ENCODE results near the gene COL10A1. TPM values are rescaled to one million over a fixed set of nuclear protein-coding genes. Genes with fewer than 3 reads are reported as not detected.

The COL10A1 gene
- total RNA-seq, 2 donors from 2014 or later = not detected

GRCh38 chr6:116152620-116153019 is 26.7 kb upstream of the COL10A1 start:
- Mint-ChIP-seq H3K36me3 (ENCODE audit: insufficient read depth in 2 of 2) (no peaks in the 10 kb centered on the region), H3K4me1 (ENCODE audit: low read depth) (no peaks in the 10 kb centered on the region), H3K27me3 (ENCODE audit: low read depth) (no peaks in the 10 kb centered on the region), H3K27ac (no peak overlapping the region), H3K4me3 (no peak overlapping the region), H3K9me3 (no peaks in the 10 kb centered on the region)
- ATAC-seq (replicated peaks in 1 of 2) = no peak
- no peak for DNase-seq

DNA sequence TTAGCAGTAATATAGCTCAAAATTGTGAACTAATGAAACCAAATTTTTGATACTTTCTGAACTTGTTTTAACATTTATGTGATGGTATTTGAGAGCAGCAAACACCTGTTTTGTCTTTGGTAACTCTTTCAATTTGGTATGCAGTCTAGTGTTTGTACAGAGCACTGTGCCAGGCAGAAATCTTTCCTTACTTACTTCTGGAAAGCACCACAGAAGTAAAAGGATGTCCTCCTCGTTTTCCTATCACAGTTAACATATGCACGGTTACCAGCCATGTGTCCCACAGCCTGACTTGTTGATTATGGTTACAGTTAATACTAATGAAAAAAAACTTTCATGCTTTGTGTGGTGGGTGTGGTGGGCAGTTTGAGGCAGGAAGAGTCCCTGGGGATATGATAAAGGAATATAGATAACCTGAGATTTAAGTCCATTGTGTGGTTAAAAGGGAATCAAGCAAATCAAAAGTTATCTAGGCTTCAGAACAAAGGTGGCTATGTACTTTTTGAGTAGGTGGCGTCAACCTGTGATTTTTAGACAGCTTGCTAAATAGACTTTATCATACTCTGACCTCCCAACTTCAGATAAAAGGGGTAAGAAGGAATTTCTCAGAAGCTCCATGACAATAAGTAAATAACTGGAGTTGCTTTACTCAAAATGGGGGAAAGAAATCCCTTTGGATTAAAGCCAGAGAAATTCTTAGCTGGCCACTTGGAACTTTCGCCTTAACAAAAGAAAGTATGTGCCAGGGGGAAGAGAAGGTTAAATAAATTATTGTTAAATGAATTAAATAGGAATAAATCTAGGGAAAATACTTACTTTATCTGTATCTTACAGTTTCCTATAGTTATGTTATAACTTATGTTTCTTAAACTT is 20.1 kb upstream of the COL10A1 start:
- no peak for ATAC-seq (replicated peaks in 1 of 2)
- H3K36me3 Mint-ChIP-seq (ENCODE audit: insufficient read depth in 2 of 2) = no peaks in the 10 kb centered on the region
- H3K27ac Mint-ChIP-seq = no peak overlapping the region
- no peaks in the 10 kb centered on the region for H3K9me3 Mint-ChIP-seq
- no peak overlapping the region for H3K4me3 Mint-ChIP-seq
- no peak for DNase-seq
- no peaks in the 10 kb centered on the region for H3K27me3 Mint-ChIP-seq (ENCODE audit: low read depth)
- no peaks in the 10 kb centered on the region for H3K4me1 Mint-ChIP-seq (ENCODE audit: low read depth)

GRCh38 chr6:116144605-116145004 is 18.7 kb upstream of the COL10A1 start:
- Mint-ChIP-seq H3K4me1 (ENCODE audit: low read depth) (no peaks in the 10 kb centered on the region), H3K27me3 (ENCODE audit: low read depth) (no peaks in the 10 kb centered on the region), H3K27ac (no peak overlapping the region), H3K9me3 (no peaks in the 10 kb centered on the region), H3K36me3 (ENCODE audit: insufficient read depth in 2 of 2) (no peaks in the 10 kb centered on the region), H3K4me3 (no peak overlapping the region)
- no peak for DNase-seq
- no peak for ATAC-seq (replicated peaks in 1 of 2)

- Mint-ChIP-seq H3K36me3 (ENCODE audit: insufficient read depth in 2 of 2) (peaks cover 0 to 3% of the 10 kb centered on the region in 2 donors), H3K4me1 (ENCODE audit: low read depth) (peaks cover 11% of the 10 kb centered on the region), H3K4me3 (no peak overlapping the region), H3K27me3 (ENCODE audit: low read depth) (no peaks in the 10 kb centered on the region), H3K9me3 (no peaks in the 10 kb centered on the region), H3K27ac (no peak overlapping the region)
- ATAC-seq (replicated peaks in 1 of 2) = no peak
- no peak for DNase-seq
Measured at GRCh38 chr6:116139917-116140316, 14.0 kb upstream of the COL10A1 start.

GRCh38 chr6:116136933-116137340 is 11.0 kb upstream of the COL10A1 start:
- H3K4me3 Mint-ChIP-seq = peak overlapping the region in 1 of 2 donors; percentile 74
- peak; percentile 80 to 90 for ATAC-seq (replicated peaks in 1 of 2)
- peak; percentile 24 to 40 for DNase-seq
- H3K27ac Mint-ChIP-seq = peak overlapping the region; percentile 65
- peaks cover 11% of the 10 kb centered on the region for H3K4me1 Mint-ChIP-seq (ENCODE audit: low read depth)
- H3K27me3 Mint-ChIP-seq (ENCODE audit: low read depth) = no peaks in the 10 kb centered on the region
- H3K9me3 Mint-ChIP-seq = no peaks in the 10 kb centered on the region
- peaks cover 0 to 3% of the 10 kb centered on the region in 2 donors for H3K36me3 Mint-ChIP-seq (ENCODE audit: insufficient read depth in 2 of 2)

GRCh38 chr6:116136373-116136772 is 10.4 kb upstream of the COL10A1 start:
- H3K4me1 Mint-ChIP-seq (ENCODE audit: low read depth) = peaks cover 11% of the 10 kb centered on the region
- peak in 1 of 2 donors; percentile 19 for ATAC-seq (replicated peaks in 1 of 2)
- peak overlapping the region in 1 of 2 donors; percentile 74 for H3K4me3 Mint-ChIP-seq
- no peak for DNase-seq
- H3K27me3 Mint-ChIP-seq (ENCODE audit: low read depth) = no peaks in the 10 kb centered on the region
- no peaks in the 10 kb centered on the region for H3K9me3 Mint-ChIP-seq
- no peak overlapping the region for H3K27ac Mint-ChIP-seq
- peaks cover 0 to 3% of the 10 kb centered on the region in 2 donors for H3K36me3 Mint-ChIP-seq (ENCODE audit: insufficient read depth in 2 of 2)

GRCh38 chr6:116133453-116133852 is 7.5 kb upstream of the COL10A1 start:
- Mint-ChIP-seq H3K36me3 (ENCODE audit: insufficient read depth in 2 of 2) (peaks cover 0 to 3% of the 10 kb centered on the region in 2 donors), H3K9me3 (no peaks in the 10 kb centered on the region), H3K27ac (no peak overlapping the region), H3K4me3 (no peak overlapping the region), H3K27me3 (ENCODE audit: low read depth) (no peaks in the 10 kb centered on the region), H3K4me1 (ENCODE audit: low read depth) (peaks cover 11% of the 10 kb centered on the region)
- ATAC-seq (replicated peaks in 1 of 2) = no peak
- DNase-seq = no peak

DNA sequence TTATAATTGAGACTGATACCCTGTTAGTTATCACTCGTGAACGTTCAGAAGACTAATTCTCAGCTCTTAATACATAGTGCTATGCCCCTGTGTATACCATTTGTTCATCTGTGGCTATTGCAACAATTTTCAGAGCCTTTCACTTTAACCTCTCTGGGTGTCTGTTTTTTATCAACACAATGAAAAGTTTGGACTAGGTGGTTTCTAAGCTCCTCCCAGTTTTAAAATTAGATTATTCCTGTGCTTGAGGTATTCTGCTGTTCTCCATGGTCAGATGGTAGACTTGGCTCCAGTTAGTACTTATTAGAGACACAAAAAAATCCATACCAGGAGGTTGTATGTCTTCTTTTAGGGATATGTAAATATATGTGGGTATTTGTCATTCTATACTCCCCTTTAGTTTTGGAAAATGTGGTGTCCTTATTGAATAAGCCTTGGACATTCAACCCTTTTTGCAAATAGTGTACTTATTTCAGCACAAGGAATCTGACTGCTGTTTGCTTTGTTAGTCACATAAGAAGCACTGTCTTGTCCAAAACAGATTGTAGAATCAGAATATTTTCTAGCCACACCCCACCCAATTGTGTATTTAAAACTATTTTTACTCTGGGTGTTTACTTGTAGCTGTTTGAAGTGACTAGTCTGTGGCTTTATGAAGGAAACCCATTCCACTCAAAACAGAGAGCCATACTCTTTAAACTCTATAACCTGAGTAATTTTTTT is 2.0 kb upstream of the COL10A1 start:
- no peak for ATAC-seq (replicated peaks in 1 of 2)
- Mint-ChIP-seq H3K9me3 (no peaks in the 10 kb centered on the region), H3K36me3 (ENCODE audit: insufficient read depth in 2 of 2) (peaks cover 0 to 1% of the 10 kb centered on the region in 2 donors), H3K27me3 (ENCODE audit: low read depth) (no peaks in the 10 kb centered on the region), H3K4me1 (ENCODE audit: low read depth) (no peaks in the 10 kb centered on the region), H3K4me3 (no peak overlapping the region), H3K27ac (no peak overlapping the region)
- no peak for DNase-seq

DNA sequence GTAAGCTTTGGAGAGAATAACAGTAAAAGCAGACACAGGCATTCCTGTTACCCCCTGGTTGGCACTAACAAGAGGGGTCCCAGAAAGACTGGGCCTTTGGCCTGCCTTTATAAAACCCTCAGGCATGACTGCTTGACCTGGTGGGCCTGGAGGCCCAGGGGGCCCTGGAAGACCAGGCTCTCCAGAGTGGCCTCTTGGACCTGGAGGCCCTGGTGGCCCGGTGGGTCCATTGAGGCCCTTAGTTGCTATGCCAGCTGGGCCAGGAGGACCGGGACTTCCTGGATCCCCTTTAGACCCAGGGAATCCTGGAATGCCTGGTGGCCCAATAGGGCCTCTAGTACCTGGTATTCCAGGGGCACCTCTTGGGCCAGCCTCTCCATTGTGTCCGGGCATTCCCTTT is 5.5 kb downstream of the COL10A1 start:
- Mint-ChIP-seq H3K4me1 (ENCODE audit: low read depth) (no peaks in the 10 kb centered on the region), H3K9me3 (no peaks in the 10 kb centered on the region), H3K27me3 (ENCODE audit: low read depth) (no peaks in the 10 kb centered on the region), H3K36me3 (ENCODE audit: insufficient read depth in 2 of 2) (peaks cover 0 to 8% of the 10 kb centered on the region in 2 donors), H3K4me3 (no peak overlapping the region), H3K27ac (no peak overlapping the region)
- no peak for ATAC-seq (replicated peaks in 1 of 2)
- DNase-seq = no peak

- Mint-ChIP-seq H3K27me3 (ENCODE audit: low read depth) (no peaks in the 10 kb centered on the region), H3K36me3 (ENCODE audit: insufficient read depth in 2 of 2) (peaks cover 0 to 8% of the 10 kb centered on the region in 2 donors), H3K27ac (no peak overlapping the region), H3K4me1 (ENCODE audit: low read depth) (no peaks in the 10 kb centered on the region), H3K4me3 (no peak overlapping the region), H3K9me3 (no peaks in the 10 kb centered on the region)
- ATAC-seq (replicated peaks in 1 of 2) (peak; percentile 71 to 80), DNase-seq (no peak)
Measured at GRCh38 chr6:116118608-116119007, 7.3 kb downstream of the COL10A1 start.

DNA sequence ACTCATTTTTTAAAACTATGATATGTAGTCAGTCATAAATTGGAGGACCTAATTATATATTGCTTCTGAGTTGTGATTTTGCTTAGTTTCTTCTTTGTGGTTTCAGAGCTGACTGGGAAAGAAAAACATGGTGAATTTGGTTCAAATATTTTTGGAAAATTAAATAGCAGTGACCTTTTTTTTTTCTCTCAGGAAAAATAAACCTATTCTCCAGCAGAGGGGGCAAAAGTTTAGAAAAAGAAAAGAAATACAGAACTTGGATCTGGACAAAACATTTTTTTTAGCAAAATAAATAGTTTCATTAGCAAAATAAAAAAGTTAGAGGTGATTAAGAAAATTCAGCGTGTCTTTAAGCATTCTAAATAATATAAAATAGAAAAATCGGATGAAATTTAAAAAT is 10.2 kb downstream of the COL10A1 start:
- H3K27ac Mint-ChIP-seq = no peak overlapping the region
- no peak overlapping the region for H3K4me3 Mint-ChIP-seq
- H3K27me3 Mint-ChIP-seq (ENCODE audit: low read depth) = no peaks in the 10 kb centered on the region
- peaks cover 3 to 10% of the 10 kb centered on the region in 2 donors for H3K36me3 Mint-ChIP-seq (ENCODE audit: insufficient read depth in 2 of 2)
- ATAC-seq (replicated peaks in 1 of 2) = no peak
- no peaks in the 10 kb centered on the region for H3K4me1 Mint-ChIP-seq (ENCODE audit: low read depth)
- H3K9me3 Mint-ChIP-seq = no peaks in the 10 kb centered on the region
- DNase-seq = no peak

GRCh38 chr6:116113386-116113785 is 12.5 kb downstream of the COL10A1 start:
- Mint-ChIP-seq H3K27ac (no peak overlapping the region), H3K4me1 (ENCODE audit: low read depth) (peaks cover 9% of the 10 kb centered on the region), H3K36me3 (ENCODE audit: insufficient read depth in 2 of 2) (peaks cover 8 to 14% of the 10 kb centered on the region in 2 donors), H3K4me3 (no peak overlapping the region), H3K9me3 (no peaks in the 10 kb centered on the region), H3K27me3 (ENCODE audit: low read depth) (no peaks in the 10 kb centered on the region)
- ATAC-seq (replicated peaks in 1 of 2) (no peak), DNase-seq (no peak)
